Measurements from ENCODE around the gene KLHL22. TPM values are rescaled to one million over a fixed set of nuclear protein-coding genes. Genes with fewer than 3 reads are reported as not detected.

The KLHL22 gene
- total and polyA plus RNA-seq, 2 of the 8 experiments (the other 6 are each of a cell fraction or from before 2014, with no cell fraction given) = 9.4 to 16.2 TPM

- no peak for TF ChIP-seq E2F6 (IDR thresholded peaks at IDR 0.05)
Measured at GRCh38 chr22:20395181-20395906, 100.3 kb downstream of the KLHL22 start (continued).

Data from H1 (cell line).